ENCODE measurements around the gene CBX4. TPM values are rescaled to one million over a fixed set of nuclear protein-coding genes. Genes with fewer than 3 reads are reported as not detected.

CBX4 gene
- total and polyA plus RNA-seq, 12 donors: 9.4 to 38.2 (median 24.6) TPM

DNA sequence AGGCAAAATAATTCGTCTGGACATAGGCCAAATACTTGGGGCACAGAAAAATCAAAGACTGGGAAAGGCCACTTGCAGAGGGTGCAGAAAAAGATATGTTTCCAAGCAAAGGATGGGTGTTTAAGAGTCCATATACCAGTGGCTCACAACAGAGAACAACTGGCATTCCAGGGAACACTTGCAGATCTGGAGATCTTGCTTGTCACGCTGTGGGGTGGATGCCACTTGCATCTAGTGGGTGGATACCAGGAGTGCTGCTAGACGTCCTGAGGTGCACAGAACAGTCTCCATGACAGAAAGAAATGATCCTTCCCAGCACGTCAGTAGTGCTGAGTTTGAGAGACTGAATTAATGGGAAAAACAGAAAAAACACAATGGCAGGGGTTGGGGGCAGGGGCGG is 50.8 kb downstream of the CBX4 start:
- H3K9me3 ChIP-seq: no peaks in the 10 kb centered on the region
- no peak for DNase-seq
- 83 to 85% methylated on average over 5 of the region's 5 CpGs for WGBS, 2 donors
- no peak overlapping the region for H3K27ac ChIP-seq
- H3K36me3 ChIP-seq: peaks cover 0 to 16% (median 0%) of the 10 kb centered on the region in 9 donors
- peaks cover 16 to 52% (median 46%) of the 10 kb centered on the region in 9 donors for H3K4me1 ChIP-seq
- H3K4me3 ChIP-seq: no peak overlapping the region
- TF ChIP-seq, protein P1, sequence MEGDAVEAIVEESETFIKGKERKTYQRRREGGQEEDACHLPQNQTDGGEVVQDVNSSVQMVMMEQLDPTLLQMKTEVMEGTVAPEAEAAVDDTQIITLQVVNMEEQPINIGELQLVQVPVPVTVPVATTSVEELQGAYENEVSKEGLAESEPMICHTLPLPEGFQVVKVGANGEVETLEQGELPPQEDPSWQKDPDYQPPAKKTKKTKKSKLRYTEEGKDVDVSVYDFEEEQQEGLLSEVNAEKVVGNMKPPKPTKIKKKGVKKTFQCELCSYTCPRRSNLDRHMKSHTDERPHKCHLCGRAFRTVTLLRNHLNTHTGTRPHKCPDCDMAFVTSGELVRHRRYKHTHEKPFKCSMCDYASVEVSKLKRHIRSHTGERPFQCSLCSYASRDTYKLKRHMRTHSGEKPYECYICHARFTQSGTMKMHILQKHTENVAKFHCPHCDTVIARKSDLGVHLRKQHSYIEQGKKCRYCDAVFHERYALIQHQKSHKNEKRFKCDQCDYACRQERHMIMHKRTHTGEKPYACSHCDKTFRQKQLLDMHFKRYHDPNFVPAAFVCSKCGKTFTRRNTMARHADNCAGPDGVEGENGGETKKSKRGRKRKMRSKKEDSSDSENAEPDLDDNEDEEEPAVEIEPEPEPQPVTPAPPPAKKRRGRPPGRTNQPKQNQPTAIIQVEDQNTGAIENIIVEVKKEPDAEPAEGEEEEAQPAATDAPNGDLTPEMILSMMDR (IDR thresholded peaks at IDR 0.05): no peak
- no peak for ATAC-seq
- peaks cover 25 to 87% (median 80%) of the 10 kb centered on the region in 7 donors for H3K27me3 ChIP-seq
- intact Hi-C loops (cut with DNase I): loop anchor here (5.0 to 10.0 kb wide), 8 partner anchors 41 to 204 kb away; no protein-coding TSS in a partner anchor

DNA sequence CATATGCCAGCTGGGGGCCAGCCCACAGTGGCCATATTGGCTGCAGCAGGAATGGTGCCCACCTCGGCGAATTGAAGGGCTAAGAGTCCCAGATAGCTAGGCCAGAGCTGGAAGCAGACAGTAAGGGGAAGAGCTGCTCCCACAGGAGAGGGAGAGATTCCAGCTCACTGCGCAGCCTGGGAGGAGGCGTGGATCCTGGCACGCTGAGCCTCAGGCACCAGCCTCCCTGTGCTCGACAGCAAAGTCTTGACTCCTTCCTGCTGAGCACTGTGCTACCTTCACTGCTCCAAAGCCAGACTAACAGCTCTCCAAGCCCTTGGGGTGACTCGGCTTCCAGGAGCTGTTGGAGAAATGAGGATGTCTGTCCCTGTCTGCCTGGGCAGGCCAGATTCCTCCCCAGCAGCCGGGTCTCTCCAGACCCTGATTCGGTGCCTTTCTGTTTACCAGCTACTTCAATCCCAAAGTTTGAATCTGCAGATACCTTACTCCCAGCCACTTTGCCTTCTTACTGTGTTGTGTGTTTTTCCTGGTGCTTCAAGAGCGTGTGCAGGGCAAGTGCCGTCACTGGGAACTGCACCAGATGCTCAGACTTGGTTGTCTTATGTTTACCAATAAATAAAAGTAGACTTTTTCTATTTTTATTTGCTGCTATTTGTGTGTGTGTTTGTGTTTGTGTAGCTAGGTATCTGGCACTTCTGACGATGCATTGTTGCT is 52.2 kb downstream of the CBX4 start:
- Histone ChIP-seq H3K4me3 (no peak overlapping the region), H3K36me3 (peaks cover 0 to 21% (median 0%) of the 10 kb centered on the region in 9 donors), H3K9me3 (no peaks in the 10 kb centered on the region), H3K27ac (no peak overlapping the region), H3K27me3 (peaks cover 25 to 74% (median 68%) of the 10 kb centered on the region in 7 donors), H3K4me1 (peaks cover 9 to 40% (median 32%) of the 10 kb centered on the region in 9 donors)
- TF ChIP-seq, protein P1 (IDR thresholded peaks at IDR 0.05): no peak
- DNase-seq: no peak
- ATAC-seq: no peak
- WGBS, 2 donors: 86 to 91% methylated on average over 12 of the region's 12 CpGs
- intact Hi-C loops (cut with DNase I): loop anchor here (5.0 to 10.0 kb wide), 8 partner anchors 40 to 205 kb away; no protein-coding TSS in a partner anchor

GRCh38 chr17:79785900-79786810 is 53.1 kb downstream of the CBX4 start:
- ATAC-seq: peak; percentile 20 to 82 (median 47)
- TF ChIP-seq, protein P1 (IDR thresholded peaks at IDR 0.05): no peak
- Histone ChIP-seq H3K4me1 (peaks cover 9 to 38% (median 23%) of the 10 kb centered on the region in 9 donors), H3K27me3 (peaks cover 21 to 66% (median 62%) of the 10 kb centered on the region in 7 donors), H3K9me3 (no peaks in the 10 kb centered on the region), H3K27ac (peak overlapping the region in 1 of 10 donors; percentile 34), H3K36me3 (peaks cover 0 to 21% (median 0%) of the 10 kb centered on the region in 9 donors), H3K4me3 (no peak overlapping the region)
- 62 to 74% methylated on average over 15 of the region's 15 CpGs for WGBS, 2 donors
- DNase-seq: no peak
- intact Hi-C loops (cut with DNase I): loop anchor here (5.0 to 10.0 kb wide), 8 partner anchors 39 to 206 kb away; no protein-coding TSS in a partner anchor
